GM11168 (cell line): ENCODE measurements around the gene MPZL1.

Experiments
- in situ Hi-C: fragments of 300-500 bp; cut with MboI; formaldehyde crosslinking; loops from one replicate; pipeline ENCODE4 v1.12.0; 2022; ENCODE audit warnings: low sequenced_read_pairs; ENCODE audit not compliant: unreplicated experiment

The MPZL1 gene

GRCh38 chr1:167836197-167836596 lies 114.4 kb downstream of the MPZL1 start:
- in situ Hi-C loops, result no loop called here

DNA sequence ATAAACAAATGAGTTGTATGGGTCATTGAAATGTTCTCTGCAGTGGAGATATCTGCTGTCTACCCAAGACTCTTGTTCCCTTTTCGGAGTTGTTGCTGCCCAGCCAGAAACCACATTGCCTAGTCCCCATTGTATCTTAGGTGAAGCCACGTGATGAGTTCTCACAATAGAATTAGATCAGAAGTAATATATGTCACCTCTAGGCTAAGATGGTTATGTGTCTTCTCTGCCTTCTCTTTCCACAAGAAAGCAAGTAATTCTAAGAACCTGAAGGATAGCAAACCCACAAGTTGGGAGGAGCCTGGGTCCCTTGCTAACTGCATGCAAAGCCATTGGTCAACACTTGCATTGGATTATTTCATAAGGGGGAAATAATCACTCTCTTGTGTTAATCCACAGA lies 115.5 kb downstream of the MPZL1 start:
- in situ Hi-C loops, result no loop called here

DNA sequence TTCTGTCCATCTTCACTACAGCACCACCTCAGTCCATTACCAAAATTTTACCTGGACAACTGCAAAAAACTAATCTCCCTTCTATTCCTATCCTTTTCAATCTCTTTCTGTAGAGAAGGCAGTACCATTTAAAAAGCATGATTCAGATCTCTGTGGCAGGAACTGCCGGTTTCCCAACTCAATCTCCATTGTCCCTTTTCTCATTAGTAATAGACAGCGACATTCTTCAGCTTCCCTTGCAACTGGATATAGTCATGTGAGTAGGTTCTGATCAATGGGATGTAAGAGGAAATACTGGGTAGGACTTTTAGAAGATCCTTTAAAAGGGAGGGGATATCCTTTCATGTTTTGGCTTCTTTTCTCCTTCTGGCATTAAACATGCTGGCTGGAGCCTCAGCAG lies 117.2 kb downstream of the MPZL1 start:
- in situ Hi-C loops, result no loop called here
